Measurements from ENCODE around the gene CNIH1. TPM values are rescaled to one million over a fixed set of nuclear protein-coding genes. Genes with fewer than 3 reads are reported as not detected.

CNIH1 gene
- total and polyA plus RNA-seq, 2 of the 13 experiments (the other 11 are each of a cell fraction or from before 2014, with no cell fraction given) = 166 to 421 TPM

DNA sequence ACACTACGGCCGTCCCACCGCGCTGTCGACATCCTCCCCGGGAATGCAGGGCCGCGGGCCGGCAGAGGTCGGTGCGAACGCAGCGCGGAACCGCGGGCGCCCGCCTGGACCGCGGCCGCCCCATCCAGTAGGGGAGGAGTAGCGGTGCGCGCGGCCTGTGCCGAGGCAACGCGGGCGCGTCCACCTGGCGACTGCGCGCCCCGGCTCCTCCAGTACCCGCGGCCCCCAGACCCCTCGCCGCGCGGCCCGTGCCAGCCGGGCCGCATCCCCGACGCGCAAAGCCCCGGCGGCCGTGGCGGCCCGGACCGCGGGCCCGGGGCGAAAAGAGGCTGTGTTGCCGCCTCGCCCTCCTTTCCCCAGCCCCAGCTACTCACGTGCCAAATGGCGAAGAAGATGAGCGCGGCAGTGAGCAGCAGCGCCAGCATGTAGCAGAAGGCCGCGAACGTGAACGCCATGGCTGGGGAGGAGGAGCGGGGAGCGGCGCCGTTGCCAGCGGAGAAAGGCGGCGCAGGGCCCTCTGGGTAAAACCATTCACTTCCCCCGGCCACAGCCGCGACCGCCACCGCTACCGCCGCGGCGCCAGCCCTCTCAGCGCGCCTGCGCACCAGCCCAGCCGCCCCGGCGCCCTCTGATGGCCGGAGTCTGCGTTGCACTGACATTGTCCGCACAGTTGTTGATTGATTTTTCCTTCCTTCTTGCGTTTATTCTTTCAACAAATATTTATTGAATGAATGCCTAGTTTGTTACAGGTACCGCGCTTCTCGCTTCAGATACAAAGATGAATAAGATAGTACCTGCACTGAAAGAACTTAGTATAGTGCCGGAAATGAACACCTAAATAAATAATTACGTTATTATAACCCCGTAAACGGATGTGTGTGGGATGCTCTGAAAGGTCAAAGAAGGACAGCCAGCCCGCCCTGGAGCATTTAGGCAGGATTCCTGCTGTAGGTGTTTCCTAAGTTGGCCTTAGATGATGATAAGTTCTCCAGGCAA, at the start of gene CNIH1 (continued):
- TF ChIP-seq, protein P1, sequence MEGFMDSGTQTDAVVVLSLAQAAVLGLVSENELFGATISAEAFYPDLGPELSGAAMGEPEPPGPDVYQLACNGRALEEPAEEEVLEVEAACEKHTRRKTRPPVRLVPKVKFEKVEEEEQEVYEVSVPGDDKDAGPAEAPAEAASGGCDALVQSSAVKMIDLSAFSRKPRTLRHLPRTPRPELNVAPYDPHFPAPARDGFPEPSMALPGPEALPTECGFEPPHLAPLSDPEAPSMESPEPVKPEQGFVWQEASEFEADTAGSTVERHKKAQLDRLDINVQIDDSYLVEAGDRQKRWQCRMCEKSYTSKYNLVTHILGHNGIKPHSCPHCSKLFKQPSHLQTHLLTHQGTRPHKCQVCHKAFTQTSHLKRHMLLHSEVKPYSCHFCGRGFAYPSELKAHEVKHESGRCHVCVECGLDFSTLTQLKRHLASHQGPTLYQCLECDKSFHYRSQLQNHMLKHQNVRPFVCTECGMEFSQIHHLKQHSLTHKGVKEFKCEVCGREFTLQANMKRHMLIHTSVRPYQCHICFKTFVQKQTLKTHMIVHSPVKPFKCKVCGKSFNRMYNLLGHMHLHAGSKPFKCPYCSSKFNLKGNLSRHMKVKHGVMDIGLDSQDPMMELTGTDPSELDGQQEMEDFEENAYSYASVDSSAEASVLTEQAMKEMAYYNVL (CRISPR knock-in tag; IDR thresholded peaks at IDR 0.05; ENCODE audit: borderline replicate concordance) = peak; percentile 96; the same call in 1 of the 2 replicates
- TF ChIP-seq ZBTB3 (CRISPR knock-in tag; IDR thresholded peaks at IDR 0.05; ENCODE audit: borderline replicate concordance, low read depth) (no peak), MIER2 (CRISPR knock-in tag; IDR thresholded peaks at IDR 0.05) (no peak), PAF1 (CRISPR knock-in tag; IDR thresholded peaks at IDR 0.05) (no peak), NCOR1 (IDR thresholded peaks at IDR 0.05; ENCODE audit: borderline replicate concordance, low read length) (no peak), YEATS4 (CRISPR knock-in tag; IDR thresholded peaks at IDR 0.05; ENCODE audit: borderline replicate concordance) (peak; percentile 80), ZBTB38 (CRISPR knock-in tag; IDR thresholded peaks at IDR 0.05) (peak; percentile 79; the same call in 1 of the 2 replicates), ZNF678 (CRISPR knock-in tag; IDR thresholded peaks at IDR 0.05) (no peak), ZSCAN30 (CRISPR knock-in tag; IDR thresholded peaks at IDR 0.05) (no peak), JARID2 (CRISPR knock-in tag; IDR thresholded peaks at IDR 0.05; ENCODE audit: insufficient replicate concordance) (no peak), ASH2L (IDR thresholded peaks at IDR 0.05; ENCODE audit: insufficient read length, low read depth, low read length) (peak; percentile 91), ZNF180 (CRISPR knock-in tag; IDR thresholded peaks at IDR 0.05; ENCODE audit: borderline replicate concordance, low read depth) (no peak), NPAS2 (CRISPR knock-in tag; IDR thresholded peaks at IDR 0.05; ENCODE audit: borderline replicate concordance) (no peak), TARDBP (CRISPR knock-in tag; IDR thresholded peaks at IDR 0.05) (no peak), SMARCE1 (IDR thresholded peaks at IDR 0.05; ENCODE audit: borderline replicate concordance) (no peak), KLF11 (CRISPR knock-in tag; IDR thresholded peaks at IDR 0.05) (no peak)
- TF ChIP-seq, protein P2, sequence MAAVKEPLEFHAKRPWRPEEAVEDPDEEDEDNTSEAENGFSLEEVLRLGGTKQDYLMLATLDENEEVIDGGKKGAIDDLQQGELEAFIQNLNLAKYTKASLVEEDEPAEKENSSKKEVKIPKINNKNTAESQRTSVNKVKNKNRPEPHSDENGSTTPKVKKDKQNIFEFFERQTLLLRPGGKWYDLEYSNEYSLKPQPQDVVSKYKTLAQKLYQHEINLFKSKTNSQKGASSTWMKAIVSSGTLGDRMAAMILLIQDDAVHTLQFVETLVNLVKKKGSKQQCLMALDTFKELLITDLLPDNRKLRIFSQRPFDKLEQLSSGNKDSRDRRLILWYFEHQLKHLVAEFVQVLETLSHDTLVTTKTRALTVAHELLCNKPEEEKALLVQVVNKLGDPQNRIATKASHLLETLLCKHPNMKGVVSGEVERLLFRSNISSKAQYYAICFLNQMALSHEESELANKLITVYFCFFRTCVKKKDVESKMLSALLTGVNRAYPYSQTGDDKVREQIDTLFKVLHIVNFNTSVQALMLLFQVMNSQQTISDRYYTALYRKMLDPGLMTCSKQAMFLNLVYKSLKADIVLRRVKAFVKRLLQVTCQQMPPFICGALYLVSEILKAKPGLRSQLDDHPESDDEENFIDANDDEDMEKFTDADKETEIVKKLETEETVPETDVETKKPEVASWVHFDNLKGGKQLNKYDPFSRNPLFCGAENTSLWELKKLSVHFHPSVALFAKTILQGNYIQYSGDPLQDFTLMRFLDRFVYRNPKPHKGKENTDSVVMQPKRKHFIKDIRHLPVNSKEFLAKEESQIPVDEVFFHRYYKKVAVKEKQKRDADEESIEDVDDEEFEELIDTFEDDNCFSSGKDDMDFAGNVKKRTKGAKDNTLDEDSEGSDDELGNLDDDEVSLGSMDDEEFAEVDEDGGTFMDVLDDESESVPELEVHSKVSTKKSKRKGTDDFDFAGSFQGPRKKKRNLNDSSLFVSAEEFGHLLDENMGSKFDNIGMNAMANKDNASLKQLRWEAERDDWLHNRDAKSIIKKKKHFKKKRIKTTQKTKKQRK (IDR thresholded peaks at IDR 0.05; ENCODE audit: low read length) = no peak
- TF ChIP-seq, protein P3, sequence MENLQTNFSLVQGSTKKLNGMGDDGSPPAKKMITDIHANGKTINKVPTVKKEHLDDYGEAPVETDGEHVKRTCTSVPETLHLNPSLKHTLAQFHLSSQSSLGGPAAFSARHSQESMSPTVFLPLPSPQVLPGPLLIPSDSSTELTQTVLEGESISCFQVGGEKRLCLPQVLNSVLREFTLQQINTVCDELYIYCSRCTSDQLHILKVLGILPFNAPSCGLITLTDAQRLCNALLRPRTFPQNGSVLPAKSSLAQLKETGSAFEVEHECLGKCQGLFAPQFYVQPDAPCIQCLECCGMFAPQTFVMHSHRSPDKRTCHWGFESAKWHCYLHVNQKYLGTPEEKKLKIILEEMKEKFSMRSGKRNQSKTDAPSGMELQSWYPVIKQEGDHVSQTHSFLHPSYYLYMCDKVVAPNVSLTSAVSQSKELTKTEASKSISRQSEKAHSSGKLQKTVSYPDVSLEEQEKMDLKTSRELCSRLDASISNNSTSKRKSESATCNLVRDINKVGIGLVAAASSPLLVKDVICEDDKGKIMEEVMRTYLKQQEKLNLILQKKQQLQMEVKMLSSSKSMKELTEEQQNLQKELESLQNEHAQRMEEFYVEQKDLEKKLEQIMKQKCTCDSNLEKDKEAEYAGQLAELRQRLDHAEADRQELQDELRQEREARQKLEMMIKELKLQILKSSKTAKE (CRISPR knock-in tag; IDR thresholded peaks at IDR 0.05; ENCODE audit: borderline replicate concordance) = peak; percentile 43; the same call in 1 of the 2 replicates
- TF ChIP-seq, protein P4, sequence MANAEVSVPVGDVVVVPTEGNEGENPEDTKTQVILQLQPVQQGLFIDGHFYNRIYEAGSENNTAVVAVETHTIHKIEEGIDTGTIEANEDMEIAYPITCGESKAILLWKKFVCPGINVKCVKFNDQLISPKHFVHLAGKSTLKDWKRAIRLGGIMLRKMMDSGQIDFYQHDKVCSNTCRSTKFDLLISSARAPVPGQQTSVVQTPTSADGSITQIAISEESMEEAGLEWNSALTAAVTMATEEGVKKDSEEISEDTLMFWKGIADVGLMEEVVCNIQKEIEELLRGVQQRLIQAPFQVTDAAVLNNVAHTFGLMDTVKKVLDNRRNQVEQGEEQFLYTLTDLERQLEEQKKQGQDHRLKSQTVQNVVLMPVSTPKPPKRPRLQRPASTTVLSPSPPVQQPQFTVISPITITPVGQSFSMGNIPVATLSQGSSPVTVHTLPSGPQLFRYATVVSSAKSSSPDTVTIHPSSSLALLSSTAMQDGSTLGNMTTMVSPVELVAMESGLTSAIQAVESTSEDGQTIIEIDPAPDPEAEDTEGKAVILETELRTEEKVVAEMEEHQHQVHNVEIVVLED (CRISPR knock-in tag; IDR thresholded peaks at IDR 0.05; ENCODE audit: borderline replicate concordance) = no peak; the same call in none of the 2 replicates

Measured in HepG2 (cell line).